Stimulated activated CD8-positive, alpha-beta memory T cell treated with anti-CD3 and anti-CD28 coated beads, Interleukin-7, amount 100 ng/mL, for 24 hours (primary cell): ENCODE results near the gene GNAZ.

Experiments used
- DNase-seq: peaks from one replicate; pipeline ENCODE4 v3.0.0-alpha.2; 2020; ENCODE audit warnings: low read depth

The GNAZ gene

DNA sequence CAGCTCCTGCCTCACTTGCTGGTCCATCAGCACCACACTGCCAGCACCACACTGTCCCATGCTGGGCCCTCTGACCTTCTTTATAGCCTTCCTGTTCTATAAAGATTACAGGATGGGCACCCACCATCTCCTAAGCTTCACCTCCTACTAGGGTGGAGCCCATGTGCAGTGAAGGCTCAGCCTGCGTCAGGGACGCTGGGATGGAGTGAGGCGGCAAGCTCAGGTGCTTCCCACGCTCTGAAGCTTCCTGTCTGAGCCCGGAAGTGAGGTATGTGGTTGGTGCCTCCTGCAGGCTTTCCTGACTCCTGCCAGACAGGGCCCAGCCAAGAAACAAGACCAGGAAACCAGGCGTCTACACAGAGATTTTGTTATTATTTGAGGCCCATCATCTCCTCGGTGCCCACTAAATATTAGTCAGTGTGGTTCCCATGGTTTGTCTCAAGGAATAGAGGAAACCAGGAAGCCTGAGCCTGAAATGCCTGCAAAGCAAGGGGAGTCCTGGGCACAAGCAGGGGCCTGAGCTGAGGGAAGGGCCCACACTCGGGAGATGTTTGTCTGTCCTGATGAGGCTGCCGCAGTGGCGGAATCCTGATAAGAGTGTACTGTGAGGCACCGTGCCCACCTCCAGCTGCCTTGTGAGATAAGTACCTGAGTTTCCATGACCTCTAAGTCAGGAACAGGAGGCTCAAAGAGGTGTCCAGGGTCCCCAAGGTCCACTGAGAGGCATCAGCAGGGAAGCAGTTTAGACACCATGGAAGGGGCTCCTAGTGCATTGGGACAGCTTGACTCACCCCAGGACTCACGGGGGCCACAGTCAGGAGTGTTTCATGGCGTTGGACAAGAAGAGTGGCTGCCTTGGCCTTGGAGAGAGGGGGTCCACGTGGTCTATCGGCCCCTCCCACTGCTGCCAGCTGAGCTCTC is 49.4 kb downstream of the GNAZ start:
- peak; percentile 22 for DNase-seq

DNA sequence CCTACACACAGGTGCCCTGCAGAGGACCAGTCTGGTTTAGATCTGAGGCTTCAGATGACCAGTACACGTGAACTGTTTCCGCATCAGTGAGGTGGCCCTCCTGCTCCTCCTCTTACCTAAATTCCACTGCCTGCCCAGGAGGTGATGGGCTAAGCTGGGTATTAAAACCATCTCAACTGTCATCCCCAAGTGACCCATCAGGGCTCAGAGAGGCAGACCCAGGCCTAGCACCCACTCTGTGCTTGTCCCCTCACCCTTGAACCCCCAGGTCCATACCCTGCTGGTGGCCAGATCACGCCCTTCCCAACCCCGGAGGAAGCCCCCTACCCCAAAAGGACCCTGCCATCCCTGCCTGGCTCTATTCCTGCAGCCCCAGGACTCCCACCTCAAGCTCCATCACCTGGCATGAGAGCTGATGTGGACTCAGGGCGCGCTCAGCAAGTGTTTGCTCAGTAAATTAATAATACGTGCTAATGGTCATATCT is 50.1 kb downstream of the GNAZ start:
- DNase-seq: no peak

DNA sequence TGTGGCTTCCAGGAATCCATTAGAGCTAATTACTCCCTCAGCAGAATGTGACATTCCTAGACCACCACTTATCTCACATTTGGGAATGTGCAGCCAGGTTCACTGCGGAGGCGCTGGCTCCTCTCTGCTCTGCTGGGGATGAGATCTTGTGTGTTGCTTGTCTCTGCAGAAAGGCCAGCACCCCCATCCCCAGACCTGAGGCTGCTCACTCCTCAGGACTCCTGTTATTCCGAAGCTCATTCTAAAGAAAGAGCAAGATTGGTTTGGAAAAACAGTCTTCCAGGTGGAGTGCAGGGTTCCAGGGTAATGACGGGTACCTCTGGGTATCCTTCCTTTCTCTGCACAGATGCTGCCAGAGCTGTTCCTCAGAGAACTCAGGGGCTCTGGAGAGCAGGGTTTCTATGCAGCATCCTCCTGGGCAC is 50.7 kb downstream of the GNAZ start:
- no peak for DNase-seq

DNA sequence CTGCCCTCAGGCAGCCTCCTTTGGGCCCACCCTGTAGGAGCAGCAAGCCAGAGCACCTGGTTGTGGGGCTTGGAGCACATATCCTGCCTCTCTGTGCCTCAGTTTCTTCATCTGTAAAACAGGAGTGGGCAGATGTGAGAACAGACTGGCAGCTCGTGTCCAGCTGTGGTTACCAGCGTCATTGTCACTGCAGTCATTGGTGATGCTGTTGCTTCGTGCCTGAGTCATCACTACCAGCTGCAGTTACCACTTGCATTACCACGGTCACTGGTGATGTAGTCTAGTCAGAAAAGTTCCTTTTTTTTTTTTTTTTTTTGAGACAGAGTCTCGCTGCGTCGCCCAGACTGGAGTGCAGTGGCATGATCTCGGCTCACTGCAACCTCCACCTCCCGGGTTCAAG is 51.1 kb downstream of the GNAZ start:
- no peak for DNase-seq

DNA sequence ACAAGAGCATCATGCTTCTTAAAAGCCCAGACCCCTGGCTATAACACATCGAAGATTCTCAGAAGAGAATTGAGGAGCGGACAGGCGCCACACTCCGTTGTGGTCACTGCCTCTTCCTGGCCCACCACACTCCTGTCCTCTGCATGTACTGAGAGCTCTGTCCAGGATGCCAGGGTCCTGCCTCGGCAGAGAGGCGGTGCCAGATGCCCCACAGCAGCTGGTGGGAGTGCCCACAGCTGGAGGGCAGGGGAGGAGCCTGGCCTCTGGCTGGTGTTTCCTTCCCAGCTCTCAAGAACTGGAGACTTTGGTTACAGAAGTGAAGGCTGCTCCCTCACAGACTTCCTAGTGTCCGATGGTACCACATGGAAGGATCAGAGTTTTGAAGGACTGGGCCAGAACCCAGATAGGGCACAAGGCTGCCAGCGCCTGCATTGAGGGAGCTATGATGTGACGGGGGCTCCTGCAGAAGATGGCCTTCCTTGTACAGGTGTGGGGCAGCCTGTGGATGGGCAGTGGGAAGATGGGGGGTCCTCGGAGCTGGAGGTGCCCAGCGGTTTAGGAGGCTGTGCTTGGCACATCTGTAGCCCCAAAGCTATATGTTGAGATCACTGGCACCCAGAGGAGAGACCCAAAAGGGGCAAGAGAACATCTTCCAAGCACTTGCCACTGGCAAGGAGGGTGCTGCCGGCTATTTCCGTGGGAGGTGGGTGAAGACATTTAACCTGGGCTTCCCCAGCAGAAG is 52.1 kb downstream of the GNAZ start:
- DNase-seq: no peak

DNA sequence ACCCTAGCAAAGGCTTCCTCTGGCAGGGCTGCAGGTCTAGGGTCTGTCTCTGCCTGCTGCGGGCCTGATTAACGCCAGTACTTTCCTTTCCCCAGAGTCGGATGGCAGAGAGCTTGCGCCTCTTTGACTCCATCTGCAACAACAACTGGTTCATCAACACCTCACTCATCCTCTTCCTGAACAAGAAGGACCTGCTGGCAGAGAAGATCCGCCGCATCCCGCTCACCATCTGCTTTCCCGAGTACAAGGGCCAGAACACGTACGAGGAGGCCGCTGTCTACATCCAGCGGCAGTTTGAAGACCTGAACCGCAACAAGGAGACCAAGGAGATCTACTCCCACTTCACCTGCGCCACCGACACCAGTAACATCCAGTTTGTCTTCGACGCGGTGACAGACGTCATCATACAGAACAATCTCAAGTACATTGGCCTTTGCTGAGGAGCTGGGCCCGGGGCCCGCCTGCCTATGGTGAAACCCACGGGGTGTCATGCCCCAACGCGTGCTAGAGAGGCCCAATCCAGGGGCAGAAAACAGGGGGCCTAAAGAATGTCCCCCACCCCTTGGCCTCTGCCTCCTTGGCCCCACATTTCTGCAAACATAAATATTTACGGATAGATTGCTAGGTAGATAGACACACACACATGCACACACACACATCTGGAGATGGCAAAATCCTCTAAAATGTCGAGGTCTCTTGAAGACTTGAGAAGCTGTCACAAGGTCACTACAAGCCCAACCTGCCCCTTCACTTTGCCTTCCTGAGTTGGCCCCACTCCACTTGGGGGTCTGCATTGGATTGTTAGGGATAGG is 52.9 kb downstream of the GNAZ start:
- DNase-seq: no peak

DNA sequence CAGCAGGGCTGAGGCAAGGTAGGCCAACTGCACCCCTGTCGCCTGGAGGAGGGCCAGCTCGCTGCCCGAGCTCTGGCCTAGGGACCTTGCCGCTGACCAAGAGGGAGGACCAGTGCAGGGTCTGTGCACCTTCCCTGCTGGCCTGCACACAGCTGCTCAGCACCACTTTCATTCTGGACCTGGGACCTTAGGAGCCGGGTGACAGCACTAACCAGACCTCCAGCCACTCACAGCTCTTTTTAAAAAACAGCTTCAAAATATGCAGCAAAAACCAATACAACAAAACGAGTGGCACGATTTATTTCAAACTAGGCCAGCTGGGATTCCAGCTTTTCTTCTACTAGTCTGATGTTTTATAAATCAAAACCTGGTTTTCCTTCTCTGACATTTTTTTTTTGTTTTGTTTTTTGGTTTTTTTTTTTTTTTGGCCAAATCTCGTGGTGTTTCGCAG is 53.5 kb downstream of the GNAZ start:
- no peak for DNase-seq

DNA sequence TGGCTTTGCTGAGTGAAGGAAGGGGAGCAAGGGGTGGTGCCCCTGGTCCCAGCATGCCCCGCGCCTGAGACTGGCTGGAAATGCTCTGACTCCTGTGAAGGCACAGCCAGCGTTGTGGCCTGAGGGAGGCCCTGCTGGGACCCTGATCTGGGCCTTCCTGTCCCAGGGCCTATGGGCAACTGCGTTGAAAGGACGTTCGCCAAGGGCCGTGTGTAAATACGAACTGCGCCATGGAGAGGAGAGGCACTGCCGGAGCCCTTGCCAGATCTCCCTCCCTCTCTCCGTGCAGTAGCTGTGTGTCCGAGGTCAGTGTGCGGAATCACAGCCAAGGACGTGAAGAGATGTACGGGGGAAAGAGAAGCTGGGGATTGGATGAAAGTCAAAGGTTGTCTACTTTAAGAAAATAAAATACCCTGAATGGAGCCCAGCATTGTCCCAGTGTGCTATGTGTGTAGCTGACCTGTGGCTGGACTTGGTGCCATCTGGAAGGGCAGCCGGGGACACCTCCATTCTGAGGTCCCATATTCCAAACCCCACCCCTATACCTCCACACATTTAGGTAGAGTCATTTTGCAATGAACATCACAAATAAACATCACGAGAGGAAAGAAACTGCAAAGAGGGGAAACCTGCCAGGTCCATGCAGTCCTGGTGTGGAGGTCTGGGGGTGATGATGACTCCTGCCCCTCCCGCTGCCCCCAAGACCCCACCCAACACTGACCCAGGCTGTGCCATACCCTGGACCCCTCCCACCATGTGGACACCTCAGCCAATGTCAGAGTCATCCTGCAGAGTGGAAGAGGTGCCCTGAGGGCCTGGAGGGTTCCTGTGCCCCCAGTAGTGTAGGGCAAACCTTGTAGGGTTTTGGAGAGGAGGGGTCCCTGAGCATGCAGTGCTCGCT is 54.5 kb downstream of the GNAZ start:
- no peak for DNase-seq

DNA sequence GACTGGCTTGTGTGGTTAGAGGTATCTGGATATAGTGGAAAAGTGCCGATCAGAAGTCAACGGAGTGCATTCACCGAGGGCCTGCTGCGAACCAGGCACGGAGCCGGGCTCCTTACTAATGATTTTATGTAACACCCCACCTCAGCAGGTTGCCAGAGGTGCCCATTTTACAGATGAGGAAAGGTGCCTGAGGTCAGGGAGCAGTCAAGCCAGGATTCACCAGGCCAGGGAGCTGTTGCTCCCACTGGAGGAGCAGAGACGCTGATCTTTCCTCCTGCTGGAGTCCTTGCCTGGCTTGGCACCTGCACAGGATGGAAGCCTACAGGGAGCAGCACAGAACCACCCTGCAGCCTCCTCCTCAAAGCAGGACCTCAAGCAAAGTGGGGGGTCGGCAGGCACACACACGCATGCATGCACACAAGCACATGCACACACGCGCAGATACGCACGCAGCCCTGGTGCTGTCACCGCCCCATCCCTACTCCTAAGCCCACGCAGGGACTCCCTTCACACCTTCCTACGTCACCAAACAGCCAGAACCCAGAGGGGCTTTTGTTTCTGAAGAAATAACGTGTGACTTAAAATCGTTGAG is 55.3 kb downstream of the GNAZ start:
- no peak for DNase-seq

DNA sequence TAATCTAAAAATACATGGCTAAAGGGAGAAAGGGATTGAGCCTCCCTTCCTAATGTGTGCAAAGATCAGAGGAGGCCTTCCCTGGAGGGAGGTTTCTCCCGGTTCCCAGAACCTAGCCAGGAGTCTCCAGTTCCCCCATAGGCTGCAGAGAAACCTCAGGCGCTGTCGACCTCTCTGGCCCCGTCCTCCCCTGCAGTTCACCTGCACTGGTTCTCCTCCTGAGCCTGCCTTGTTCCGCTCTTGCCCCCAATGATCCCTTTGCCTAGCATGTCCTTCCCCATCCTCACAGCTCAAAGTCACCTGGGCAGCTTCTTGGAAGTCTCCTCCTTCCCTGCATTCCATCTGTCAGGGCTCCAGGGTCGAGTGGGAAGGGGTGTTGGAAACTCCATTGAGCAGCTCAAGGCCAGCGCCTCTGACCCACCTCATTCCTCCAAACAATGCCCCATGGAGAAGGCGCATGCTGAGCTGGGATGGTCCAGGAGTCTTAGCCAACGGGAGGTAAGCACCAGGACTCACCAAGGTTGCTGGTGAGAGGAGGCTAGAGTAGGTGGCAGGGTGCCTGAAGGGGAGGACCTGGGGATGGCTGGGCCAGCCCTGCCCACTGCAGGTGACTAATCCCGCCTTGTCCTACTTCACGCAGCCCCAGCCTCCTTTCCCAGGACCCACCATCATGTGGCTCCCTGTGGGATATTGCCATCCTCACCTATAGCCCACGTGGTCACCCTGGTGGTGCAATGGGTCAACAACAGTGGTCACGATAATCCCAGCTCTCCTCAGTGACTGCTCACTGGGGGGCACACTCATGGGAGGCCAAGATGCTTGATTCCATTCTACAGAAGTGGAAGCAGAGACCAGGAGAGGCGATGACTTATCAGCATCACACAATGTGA is 56.1 kb downstream of the GNAZ start:
- DNase-seq: no peak

DNA sequence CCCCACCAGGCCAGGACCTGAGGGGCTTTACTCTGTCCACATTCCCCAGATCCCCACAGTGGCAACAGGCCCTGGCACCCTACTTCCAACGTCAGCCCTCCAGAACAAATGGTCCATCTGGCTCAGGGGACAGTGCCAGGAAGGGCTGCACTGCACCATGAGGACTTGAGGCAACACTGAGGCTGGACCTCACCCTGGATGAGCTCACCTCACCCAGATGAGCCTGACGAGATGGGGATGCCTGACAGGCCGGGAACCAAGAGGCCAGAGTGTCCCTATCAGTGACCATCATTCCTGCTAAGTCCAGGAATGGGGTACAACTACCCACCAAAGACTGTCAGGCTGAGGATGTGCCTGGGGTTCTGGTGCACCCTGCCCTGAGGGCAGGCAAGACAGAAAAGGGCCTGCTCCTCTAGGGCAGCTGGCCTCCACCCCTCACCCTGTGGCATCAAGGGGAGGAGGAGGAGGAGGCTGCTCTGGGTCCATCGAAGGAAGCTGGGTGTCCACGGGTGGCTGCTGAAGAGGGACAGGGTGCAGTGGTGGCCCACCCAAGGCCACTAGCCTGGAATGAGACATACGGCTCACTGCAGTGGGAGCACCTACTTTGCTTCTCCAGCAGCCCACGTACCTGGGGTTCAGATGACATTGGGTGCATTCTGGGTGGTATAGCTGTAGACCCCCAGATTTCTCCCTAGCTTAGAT is 56.9 kb downstream of the GNAZ start:
- no peak for DNase-seq

DNA sequence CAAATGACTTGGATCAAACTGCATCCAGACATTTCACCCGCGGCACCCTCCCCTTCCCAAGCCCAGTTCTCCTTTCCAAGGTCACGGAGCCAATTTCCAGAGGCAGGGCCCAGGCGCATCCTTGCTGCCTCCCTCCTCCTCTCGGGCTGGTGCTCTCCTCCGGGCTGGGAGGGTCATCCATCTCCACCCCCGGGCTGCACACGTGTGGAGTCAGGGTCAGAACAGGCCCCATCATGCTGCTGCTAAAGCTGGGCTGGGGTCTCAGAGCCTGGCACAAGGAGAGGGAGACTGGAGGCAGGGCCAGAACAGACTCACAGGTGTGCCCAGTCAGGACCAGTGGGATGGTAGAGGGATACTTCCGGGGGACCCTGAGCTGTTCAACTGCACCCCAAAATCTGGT is 57.5 kb downstream of the GNAZ start:
- DNase-seq: no peak

DNA sequence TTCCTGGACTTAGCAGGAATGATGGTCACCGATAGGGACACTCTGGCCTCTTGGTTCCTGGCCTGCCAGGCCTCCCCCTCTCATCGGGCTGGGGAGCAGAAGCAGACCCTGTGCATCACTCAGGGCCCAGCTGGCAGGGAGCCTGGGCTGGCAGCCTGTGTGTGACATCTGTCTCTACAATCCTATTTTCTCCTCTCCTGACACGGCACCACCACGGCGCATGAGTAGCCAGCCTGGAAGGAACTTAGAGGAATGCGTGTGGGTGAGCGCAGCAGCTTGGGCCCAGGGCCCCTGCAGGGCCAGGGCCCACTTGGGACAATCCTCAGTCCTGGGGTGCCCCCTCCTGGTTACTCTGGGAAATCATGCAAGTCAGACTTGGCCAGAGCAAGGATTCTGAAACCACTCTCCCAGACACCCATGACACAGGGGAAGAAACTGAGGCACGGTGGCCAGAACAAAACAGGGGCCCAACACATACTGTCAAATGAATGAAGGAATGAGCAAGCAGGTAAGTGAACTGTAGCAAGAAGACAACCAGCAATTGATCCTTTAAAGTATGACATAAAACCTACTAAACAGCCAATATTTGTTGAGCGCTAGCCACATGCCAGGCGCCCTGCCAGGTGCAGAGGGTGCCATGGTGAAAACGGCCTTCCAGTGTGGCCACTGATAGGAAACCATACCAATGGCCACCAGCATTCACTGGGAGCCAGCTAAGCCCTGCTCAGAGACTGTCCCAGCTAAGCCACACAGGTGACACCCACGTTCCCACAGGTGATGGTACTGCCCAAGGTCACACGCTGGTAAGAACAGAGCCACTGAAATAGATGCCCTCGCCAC is 58.2 kb downstream of the GNAZ start:
- peak; percentile 60 for DNase-seq

DNA sequence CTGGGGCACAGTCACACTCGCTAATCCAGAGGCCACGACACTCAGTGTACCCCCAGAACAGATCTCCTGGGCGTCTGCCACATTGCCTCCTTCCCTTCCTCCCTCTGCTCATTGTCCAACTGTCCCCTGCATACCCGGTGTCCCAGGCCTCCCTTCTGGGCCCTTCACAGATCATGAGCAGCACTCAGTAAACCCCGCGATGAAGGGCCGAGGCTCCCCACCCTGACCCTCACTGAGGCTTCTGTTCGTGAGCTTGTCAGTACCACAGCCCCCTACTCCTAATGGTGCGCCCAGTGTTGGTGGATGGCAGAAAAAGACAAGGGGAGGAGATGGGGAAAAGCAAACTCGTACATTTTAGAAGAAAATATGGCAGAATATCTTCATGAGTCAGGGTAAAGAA is 58.8 kb downstream of the GNAZ start:
- DNase-seq: no peak

DNA sequence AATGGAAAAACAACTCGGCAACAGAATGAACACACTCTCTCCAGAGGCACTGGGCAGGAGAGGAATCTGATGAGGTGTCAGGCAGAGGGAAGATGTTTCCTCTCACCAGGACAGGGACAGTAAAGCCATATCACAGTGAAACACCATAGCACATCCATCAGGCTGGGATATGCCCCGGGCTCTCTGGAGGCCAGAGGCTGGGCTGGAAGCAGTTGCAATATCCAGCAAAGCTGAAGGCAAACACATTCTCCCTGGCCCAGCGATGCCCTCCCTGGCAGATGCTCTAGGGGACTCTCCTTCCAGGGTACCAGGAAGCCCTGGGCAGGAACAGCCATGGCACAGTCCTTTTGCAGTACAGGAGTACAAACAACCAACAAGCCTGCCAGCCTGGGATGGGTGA is 60.4 kb downstream of the GNAZ start:
- no peak for DNase-seq

DNA sequence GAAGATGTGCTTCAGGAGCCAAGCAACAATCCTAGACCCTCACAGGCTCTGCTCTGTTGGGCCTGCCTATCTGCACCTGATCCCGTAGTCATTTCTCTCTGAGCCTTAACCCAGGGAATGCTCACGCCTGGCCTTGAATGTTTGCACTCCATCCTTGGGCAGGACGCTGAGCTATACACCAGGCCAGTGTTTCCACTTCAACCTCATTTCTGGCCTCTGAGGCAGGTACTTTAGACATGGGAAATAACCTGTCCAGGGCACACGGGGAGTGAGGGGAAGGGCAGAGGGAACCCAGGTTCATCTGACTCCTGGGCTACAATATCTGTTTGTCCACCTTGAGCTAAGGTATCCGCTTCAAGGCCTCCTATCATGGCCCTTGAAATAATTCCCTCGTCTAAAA is 61.6 kb downstream of the GNAZ start:
- DNase-seq: no peak

DNA sequence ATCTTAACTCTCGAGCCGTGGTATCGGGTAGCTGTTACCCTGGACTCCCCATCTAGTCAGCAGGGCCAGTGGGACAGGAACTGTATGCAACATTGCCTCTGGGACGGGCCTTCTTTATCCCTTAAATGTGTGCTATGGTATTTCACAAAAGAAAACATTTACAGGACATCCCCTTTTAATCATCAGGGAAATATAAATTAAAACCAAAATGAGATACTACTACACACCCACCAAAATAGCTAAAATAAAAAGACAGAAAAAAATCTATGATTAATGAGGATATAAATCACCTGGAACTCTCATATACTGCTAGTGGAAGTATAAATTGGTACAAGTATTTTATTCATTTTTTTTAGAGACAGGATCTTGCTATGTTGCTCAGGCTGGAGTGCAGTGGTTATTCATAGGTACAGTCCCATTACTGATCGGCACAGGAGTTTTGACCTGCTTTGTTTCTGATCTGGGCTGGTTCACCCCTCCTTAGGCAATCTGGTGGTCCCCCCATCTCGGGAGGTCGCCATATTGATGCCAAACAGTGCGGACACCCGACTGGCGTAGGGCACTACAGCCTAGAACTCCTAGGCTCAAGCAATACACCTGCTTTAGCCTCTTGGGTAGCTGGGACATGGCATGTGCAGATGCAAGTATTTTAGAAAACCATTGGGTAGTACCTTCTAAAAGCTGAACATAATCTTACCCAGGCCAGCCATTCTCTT is 62.2 kb downstream of the GNAZ start:
- no peak for DNase-seq

DNA sequence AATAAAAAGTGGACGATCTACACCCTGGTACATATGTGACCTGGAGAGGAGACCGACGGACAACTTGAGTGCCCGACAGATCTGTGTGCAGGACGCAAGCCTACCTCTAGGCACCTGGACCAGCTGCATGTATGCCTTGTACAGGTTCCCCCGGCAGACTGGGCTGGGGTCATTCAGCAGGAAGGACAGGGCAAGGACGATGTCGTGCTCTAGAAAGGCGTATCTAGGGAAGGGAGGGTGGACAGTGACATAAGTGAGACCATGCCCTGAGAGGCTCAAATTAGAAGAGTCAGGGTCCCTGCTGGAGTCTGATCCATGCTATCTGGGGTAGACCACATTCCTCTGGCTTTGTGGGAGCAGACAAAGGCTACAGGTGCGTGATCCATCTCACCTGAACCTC is 63.6 kb downstream of the GNAZ start:
- DNase-seq: no peak
